ENCODE measurements around the gene CCDC57. TPM values are rescaled to one million over a fixed set of nuclear protein-coding genes. Genes with fewer than 3 reads are reported as not detected.

The CCDC57 gene
- polyA plus RNA-seq, 1 donor: 45.6 TPM

DNA sequence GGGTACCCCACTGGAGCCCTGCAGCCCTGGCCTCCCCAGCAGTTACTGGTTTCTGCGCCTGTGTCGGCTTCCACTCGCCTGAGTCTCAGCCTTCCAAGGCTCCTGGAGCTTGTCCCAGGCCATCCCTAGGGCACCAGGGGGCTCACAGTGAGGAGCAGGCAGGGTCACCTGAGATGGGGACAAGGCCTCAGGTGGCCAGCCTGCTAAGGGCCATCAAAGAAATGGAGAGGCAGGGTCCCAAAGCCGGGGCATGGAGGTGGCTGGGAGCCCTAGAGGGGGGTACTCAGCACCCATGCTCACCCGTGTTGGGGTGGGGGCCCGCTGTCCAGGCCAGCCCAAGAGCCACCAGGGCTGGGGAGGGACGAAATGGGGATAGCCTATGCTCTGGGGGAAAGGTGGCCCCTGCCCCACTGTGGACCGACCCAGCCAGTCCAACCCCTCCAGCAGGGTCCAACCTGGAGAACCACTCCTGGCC lies 115.9 kb downstream of the CCDC57 start:
- peaks cover 29% of the 10 kb centered on the region for H3K4me1 ChIP-seq (ENCODE audit: control insufficient read depth, insufficient read depth, low read length)
- no CpG with 5 or more reads among the region's 8 CpGs for whole genome bisulfite sequencing (ENCODE audit: insufficient coverage, low lambda C conversion rate)
- H3K4me3 ChIP-seq (ENCODE audit: low read length): peak overlapping the region; percentile 53

DNA sequence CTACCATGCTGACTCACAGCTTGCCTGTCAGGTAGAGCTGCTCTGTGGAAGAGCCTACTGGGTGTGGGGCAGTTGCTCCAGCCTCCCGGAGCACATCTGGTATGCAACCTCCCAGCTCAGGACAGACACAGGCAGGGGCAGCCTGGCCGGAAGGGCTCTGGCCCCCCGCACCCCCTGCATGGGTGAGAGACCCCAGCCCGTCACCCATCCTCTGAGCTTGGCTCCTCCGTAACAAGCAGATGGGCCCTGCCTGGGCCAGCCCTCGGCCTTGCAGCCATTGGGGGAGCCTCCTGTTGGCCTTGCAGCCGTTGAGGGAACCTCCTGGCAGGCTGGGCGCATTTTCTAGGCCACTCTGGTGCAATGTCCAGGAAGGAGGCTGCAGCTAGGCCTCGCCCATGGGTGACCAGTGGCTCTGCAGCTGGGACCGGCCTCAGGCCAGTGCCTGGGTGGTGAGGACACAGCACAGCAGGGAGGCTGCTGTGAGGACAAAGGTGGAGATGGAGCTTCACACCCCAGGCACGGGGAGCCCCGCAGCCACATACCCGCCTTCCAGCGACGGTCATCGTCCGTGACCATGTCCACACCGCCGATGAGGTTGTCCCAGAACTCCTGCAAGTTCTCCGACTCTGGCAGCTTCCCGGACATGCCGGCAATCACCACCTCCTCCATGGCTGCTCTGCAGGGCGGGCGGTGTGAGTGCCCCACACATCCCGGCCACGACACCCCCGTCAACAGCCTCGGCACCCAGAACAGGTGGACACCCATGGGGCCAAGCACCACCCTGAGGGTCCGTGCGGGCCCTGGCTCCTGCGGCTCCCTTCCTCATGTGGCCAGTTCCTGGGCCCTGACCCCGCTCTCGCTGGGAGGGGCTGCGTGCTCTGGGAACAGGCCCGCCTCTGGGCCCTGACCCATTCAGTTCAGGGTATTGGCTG lies 116.6 kb downstream of the CCDC57 start:
- peaks cover 4% of the 10 kb centered on the region for H3K9me3 ChIP-seq (ENCODE audit: control insufficient read depth, low read depth, low read length)
- H3K27ac ChIP-seq (ENCODE audit: low read length): no peak overlapping the region
- H3K36me3 ChIP-seq (ENCODE audit: control insufficient read depth, insufficient read depth, low read length): peaks cover 43% of the 10 kb centered on the region

More for the DNA sequence above, 115.9 kb downstream of the CCDC57 start:
- Histone ChIP-seq H3K27ac (ENCODE audit: low read length) (no peak overlapping the region), H3K27me3 (ENCODE audit: control insufficient read depth, insufficient read depth, low read length) (no peaks in the 10 kb centered on the region), H3K9me3 (ENCODE audit: control insufficient read depth, low read depth, low read length) (peaks cover 4% of the 10 kb centered on the region), H3K36me3 (ENCODE audit: control insufficient read depth, insufficient read depth, low read length) (peaks cover 40% of the 10 kb centered on the region)
- DNase-seq: no peak

GRCh38 chr17:82094931-82095776 lies 117.5 kb downstream of the CCDC57 start:
- Histone ChIP-seq H3K27ac (ENCODE audit: low read length) (no peak overlapping the region), H3K36me3 (ENCODE audit: control insufficient read depth, insufficient read depth, low read length) (peaks cover 50% of the 10 kb centered on the region), H3K4me3 (ENCODE audit: low read length) (no peak overlapping the region), H3K27me3 (ENCODE audit: control insufficient read depth, insufficient read depth, low read length) (no peaks in the 10 kb centered on the region), H3K9me3 (ENCODE audit: control insufficient read depth, low read depth, low read length) (peaks cover 4% of the 10 kb centered on the region), H3K4me1 (ENCODE audit: control insufficient read depth, insufficient read depth, low read length) (peaks cover 19% of the 10 kb centered on the region)
- WGBS (ENCODE audit: insufficient coverage, low lambda C conversion rate): no CpG with 5 or more reads among the region's 37 CpGs
- no peak for DNase-seq

More for the DNA sequence above, 116.6 kb downstream of the CCDC57 start:
- no peaks in the 10 kb centered on the region for H3K27me3 ChIP-seq (ENCODE audit: control insufficient read depth, insufficient read depth, low read length)
- DNase-seq: no peak
- WGBS (ENCODE audit: insufficient coverage, low lambda C conversion rate): no CpG with 5 or more reads among the region's 35 CpGs
- H3K4me1 ChIP-seq (ENCODE audit: control insufficient read depth, insufficient read depth, low read length): peaks cover 22% of the 10 kb centered on the region
- peak overlapping the region; percentile 53 for H3K4me3 ChIP-seq (ENCODE audit: low read length)

DNA sequence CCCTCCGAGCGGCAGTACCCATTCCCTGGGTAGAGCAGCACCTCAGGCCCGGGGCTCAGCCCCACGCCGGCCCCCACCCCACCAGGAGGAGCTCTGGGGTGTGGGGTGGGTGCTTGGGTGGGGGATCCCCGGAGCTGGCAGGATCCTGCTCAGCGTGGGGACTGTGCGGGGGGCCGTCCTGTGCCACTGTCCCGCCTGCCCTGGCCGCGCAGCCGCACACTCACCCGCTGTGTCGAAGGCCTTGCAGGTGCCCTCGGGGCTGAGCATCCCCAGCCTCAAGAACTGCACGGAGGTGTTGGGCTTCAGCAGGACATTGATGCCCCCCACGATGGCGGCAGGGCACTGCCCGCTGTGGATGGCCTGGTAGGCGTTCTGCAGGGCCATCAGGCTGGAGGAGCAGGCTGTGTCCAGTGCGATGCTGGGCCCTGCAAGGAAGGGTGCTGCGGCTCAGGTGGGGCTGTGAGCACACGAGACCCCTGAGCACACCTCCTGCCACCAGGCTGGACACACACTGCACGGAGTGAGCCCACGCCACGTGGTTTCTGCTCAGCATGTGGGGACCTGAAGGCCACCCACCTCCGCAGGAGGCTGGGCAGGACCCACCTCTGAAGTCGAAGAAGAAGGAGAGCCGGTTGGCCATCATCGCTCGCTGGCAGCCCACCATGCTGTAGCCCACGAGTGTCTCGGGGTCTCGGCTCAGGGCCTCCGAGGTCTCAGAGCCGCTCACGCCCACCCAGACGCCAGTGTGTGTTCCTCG lies 119.5 kb downstream of the CCDC57 start:
- Histone ChIP-seq H3K4me1 (ENCODE audit: control insufficient read depth, insufficient read depth, low read length) (peaks cover 10% of the 10 kb centered on the region), H3K27me3 (ENCODE audit: control insufficient read depth, insufficient read depth, low read length) (no peaks in the 10 kb centered on the region), H3K27ac (ENCODE audit: low read length) (no peak overlapping the region), H3K4me3 (ENCODE audit: low read length) (no peak overlapping the region), H3K9me3 (ENCODE audit: control insufficient read depth, low read depth, low read length) (no peaks in the 10 kb centered on the region), H3K36me3 (ENCODE audit: control insufficient read depth, insufficient read depth, low read length) (peaks cover 70% of the 10 kb centered on the region)
- no peak for DNase-seq
- no CpG with 5 or more reads among the region's 40 CpGs for WGBS (ENCODE audit: insufficient coverage, low lambda C conversion rate)

DNA sequence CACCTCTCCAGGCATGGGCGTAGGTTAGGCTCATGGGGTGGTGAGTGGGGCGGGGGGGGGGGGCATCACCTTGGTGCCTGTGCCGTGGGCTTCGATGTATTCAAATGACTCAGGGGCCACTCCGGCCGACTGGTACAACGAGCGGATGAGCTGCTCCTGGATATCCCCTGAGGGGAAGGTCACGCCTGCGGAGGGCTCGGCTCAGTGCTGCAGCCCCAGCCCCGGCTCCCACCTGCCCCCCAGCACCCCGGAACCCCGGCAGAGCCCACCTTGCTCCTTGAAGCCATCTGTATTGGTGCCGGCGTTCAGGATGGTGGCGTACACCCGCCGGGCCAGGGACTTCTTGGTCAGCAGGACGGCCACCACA lies 120.0 kb downstream of the CCDC57 start:
- H3K4me3 ChIP-seq (ENCODE audit: low read length): no peak overlapping the region
- DNase-seq: no peak
- H3K36me3 ChIP-seq (ENCODE audit: control insufficient read depth, insufficient read depth, low read length): peaks cover 74% of the 10 kb centered on the region
- H3K4me1 ChIP-seq (ENCODE audit: control insufficient read depth, insufficient read depth, low read length): peaks cover 10% of the 10 kb centered on the region
- H3K27me3 ChIP-seq (ENCODE audit: control insufficient read depth, insufficient read depth, low read length): no peaks in the 10 kb centered on the region
- WGBS (ENCODE audit: insufficient coverage, low lambda C conversion rate): no CpG with 5 or more reads among the region's 20 CpGs
- no peaks in the 10 kb centered on the region for H3K9me3 ChIP-seq (ENCODE audit: control insufficient read depth, low read depth, low read length)
- H3K27ac ChIP-seq (ENCODE audit: low read length): no peak overlapping the region

DNA sequence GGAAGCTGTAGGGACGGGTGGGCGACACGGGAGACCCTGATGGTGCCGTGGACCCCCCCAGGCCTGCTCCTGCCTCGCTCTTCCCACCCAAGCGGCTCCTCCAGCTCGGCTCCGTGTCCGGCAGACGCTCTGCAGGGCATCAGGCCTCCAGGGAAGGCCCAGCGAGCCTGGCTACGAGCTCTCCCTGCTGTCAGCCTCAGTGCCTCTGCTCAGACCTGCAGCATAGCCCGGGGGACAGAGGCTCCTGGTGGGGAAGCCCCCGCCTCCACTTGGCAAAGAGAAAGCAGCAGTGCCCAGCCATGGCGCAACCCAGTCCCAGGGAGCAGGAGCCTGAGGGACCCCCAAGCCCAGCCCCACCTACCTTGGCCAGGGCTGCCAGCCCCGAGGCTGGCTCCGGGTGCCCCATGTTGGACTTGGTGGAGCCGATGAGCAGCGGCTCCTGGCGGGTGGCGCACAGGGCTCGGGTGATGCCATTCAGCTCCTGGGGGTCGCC lies 120.5 kb downstream of the CCDC57 start:
- Histone ChIP-seq H3K36me3 (ENCODE audit: control insufficient read depth, insufficient read depth, low read length) (peaks cover 79% of the 10 kb centered on the region), H3K27ac (ENCODE audit: low read length) (no peak overlapping the region), H3K4me1 (ENCODE audit: control insufficient read depth, insufficient read depth, low read length) (peaks cover 10% of the 10 kb centered on the region), H3K27me3 (ENCODE audit: control insufficient read depth, insufficient read depth, low read length) (no peaks in the 10 kb centered on the region), H3K4me3 (ENCODE audit: low read length) (no peak overlapping the region), H3K9me3 (ENCODE audit: control insufficient read depth, low read depth, low read length) (no peaks in the 10 kb centered on the region)
- no peak for DNase-seq
- no CpG with 5 or more reads among the region's 23 CpGs for WGBS (ENCODE audit: insufficient coverage, low lambda C conversion rate)

DNA sequence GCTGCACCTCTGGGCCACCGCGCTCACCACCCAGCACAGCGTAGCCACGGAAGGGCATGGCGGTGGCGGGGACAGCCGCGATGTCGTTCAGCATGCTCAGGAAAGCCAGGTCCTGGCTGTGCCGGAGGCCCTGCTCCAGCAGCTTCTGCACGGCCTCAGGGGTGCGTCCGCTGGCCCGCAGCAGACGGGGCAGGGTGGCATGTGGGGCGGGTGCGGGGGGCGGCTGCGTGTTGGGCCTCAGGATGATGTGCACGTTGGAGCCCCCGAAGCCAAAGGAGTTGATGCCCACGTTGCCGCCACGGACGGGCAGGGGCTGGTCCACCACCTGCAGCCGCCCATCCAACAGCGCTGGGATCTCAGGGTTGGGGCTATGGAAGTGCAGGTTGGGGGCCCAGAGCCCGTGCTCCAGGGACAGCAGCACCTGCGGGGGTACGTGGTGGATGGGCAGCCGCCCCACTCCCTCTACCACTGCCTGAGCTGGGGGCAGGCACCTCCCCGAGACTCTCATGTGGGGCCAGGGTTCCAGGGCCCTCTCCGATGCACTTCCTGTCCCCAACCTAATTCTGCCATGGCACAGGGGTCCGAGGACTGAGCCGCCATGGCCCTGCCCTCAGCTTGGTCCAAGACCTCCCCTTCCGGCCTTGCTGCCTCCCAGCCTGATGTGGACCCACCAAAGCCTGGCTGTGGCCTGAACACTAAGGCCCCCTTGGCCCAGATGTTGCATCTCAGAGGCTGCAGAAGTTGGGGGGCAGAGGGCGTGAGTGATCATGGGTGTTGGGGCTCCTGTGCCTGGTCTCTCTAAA lies 121.2 kb downstream of the CCDC57 start:
- Histone ChIP-seq H3K4me3 (ENCODE audit: low read length) (no peak overlapping the region), H3K27ac (ENCODE audit: low read length) (no peak overlapping the region), H3K4me1 (ENCODE audit: control insufficient read depth, insufficient read depth, low read length) (peaks cover 3% of the 10 kb centered on the region), H3K36me3 (ENCODE audit: control insufficient read depth, insufficient read depth, low read length) (peaks cover 85% of the 10 kb centered on the region), H3K9me3 (ENCODE audit: control insufficient read depth, low read depth, low read length) (no peaks in the 10 kb centered on the region), H3K27me3 (ENCODE audit: control insufficient read depth, insufficient read depth, low read length) (no peaks in the 10 kb centered on the region)
- no peak for DNase-seq
- no CpG with 5 or more reads among the region's 37 CpGs for WGBS (ENCODE audit: insufficient coverage, low lambda C conversion rate)

GRCh38 chr17:82090549-82091263 lies 121.9 kb downstream of the CCDC57 start:
- H3K27me3 ChIP-seq (ENCODE audit: control insufficient read depth, insufficient read depth, low read length): no peaks in the 10 kb centered on the region
- H3K27ac ChIP-seq (ENCODE audit: low read length): no peak overlapping the region
- H3K36me3 ChIP-seq (ENCODE audit: control insufficient read depth, insufficient read depth, low read length): peaks cover 89% of the 10 kb centered on the region
- no peak for DNase-seq
- H3K9me3 ChIP-seq (ENCODE audit: control insufficient read depth, low read depth, low read length): no peaks in the 10 kb centered on the region
- H3K4me3 ChIP-seq (ENCODE audit: low read length): no peak overlapping the region
- no peaks in the 10 kb centered on the region for H3K4me1 ChIP-seq (ENCODE audit: control insufficient read depth, insufficient read depth, low read length)
- no CpG with 5 or more reads among the region's 29 CpGs for WGBS (ENCODE audit: insufficient coverage, low lambda C conversion rate)

All from large intestine (tissue), 3 donors.